ENCODE measurements around the gene GNPNAT1. TPM values are rescaled to one million over a fixed set of nuclear protein-coding genes. Genes with fewer than 3 reads are reported as not detected.

The GNPNAT1 gene
- total and polyA plus RNA-seq, 2 of the 8 experiments (the other 6 are each of a cell fraction or from before 2014, with no cell fraction given), result 25.5 to 54.1 TPM

DNA sequence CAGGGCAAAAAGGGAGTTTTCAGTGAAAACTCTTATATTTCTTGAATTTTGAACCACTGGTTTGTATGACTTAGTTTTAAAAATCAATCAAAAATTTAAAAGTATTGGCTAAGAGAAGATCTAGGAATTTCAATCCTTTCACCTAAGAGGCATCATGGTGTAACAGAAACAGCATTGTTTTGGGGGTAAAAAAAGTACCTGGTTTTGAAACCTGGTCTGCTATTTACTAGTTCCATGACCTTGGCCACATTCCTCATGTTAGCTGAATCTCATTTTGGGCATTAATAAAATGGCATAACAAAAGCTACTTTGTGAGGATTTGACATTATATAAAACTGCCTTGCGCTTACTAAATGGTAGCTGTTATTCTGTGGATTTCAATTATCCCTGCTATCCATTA, 16.7 kb upstream of the GNPNAT1 start:
- H3K79me1 ChIP-seq (ENCODE audit: low read depth, low read length), result no peaks in the 10 kb centered on the region
- FAIRE-seq (no peak), DNase-seq (ENCODE audit: low read depth in 1 of 2, low spot score in 2 of 2) (no peak)
- no peak overlapping the region for H3K56ac ChIP-seq (replicated peaks; ENCODE audit: insufficient read length, low read depth, low read length)
- no peaks in the 10 kb centered on the region for H3K36me3 ChIP-seq (ENCODE audit: control insufficient read depth in 2 of 4, insufficient read depth in 4 of 4, low read length in 3 of 4)
- no peak overlapping the region for H4K8ac ChIP-seq (ENCODE audit: extremely low read depth, insufficient read depth, low read length)
- H3K9ac ChIP-seq (replicated peaks in 1 of 4; ENCODE audit: extremely low read depth in 1 of 4, low read depth in 3 of 4, low read length in 3 of 4), result no peak overlapping the region
- H3K4me2 ChIP-seq (ENCODE audit: insufficient read depth in 1 of 2, low read depth in 2 of 2, low read length in 2 of 2), result no peak overlapping the region
- H3K79me2 ChIP-seq (ENCODE audit: control insufficient read depth in 1 of 2, insufficient read depth in 2 of 2, low read length in 2 of 2), result no peaks in the 10 kb centered on the region
- no peak overlapping the region for H2BK5ac ChIP-seq (ENCODE audit: low read depth, low read length)
- H3K23ac ChIP-seq (ENCODE audit: insufficient read length), result no peak overlapping the region
- H3K18ac ChIP-seq (ENCODE audit: extremely low read depth, low read length), result no peak overlapping the region
- no peak overlapping the region for H3K4me3 ChIP-seq (ENCODE audit: extremely low read depth in 1 of 4, insufficient read depth in 2 of 4, low read depth in 3 of 4, low read length in 4 of 4)
- no peak overlapping the region for H2AK5ac ChIP-seq (ENCODE audit: low read depth, low read length)
- no peak overlapping the region for H3K4ac ChIP-seq (replicated peaks; ENCODE audit: insufficient read length, low read depth, low read length)
- no peaks in the 10 kb centered on the region for H3K27me3 ChIP-seq (replicated peaks in 1 of 4; ENCODE audit: control insufficient read depth in 3 of 4, extremely low read depth in 1 of 4, insufficient read depth in 3 of 4, low read length in 3 of 4)
- H4K5ac ChIP-seq (ENCODE audit: insufficient read length, low read depth, low read length), result no peak overlapping the region
- no peak overlapping the region for H2AFZ ChIP-seq (ENCODE audit: low read length)
- 83% methylated on average over 1 of the region's 1 CpG; no CpG with 5 or more reads in 1 of the 2 experiments for WGBS, 2 experiments (ENCODE audit: extremely low coverage in 1 of 2, insufficient coverage in 1 of 2, insufficient read length in 1 of 2, insufficient replicate concordance in 2 of 2, low coverage in 1 of 2, low lambda C conversion rate in 2 of 2, missing lambda C conversion rate in 1 of 2)
- no peak overlapping the region for H4K91ac ChIP-seq (replicated peaks; ENCODE audit: insufficient read length, low read length)
- no peak overlapping the region for H2BK15ac ChIP-seq (ENCODE audit: low read length)
- TF ChIP-seq TAF7 (optimal IDR thresholded peaks at IDR 0.05; ENCODE audit: borderline replicate concordance, low read depth, low read length), result no peak
- TF ChIP-seq SIRT6 (IDR thresholded peaks at IDR 0.05; ENCODE audit: low read length), result no peak
- no peak for TF ChIP-seq POLR2A (IDR thresholded peaks at IDR 0.05; ENCODE audit: control extremely low read depth in 1 of 2, low read depth in 2 of 2, low read length in 2 of 2)
- no peak overlapping the region for H3K14ac ChIP-seq (ENCODE audit: insufficient read length)
- no peaks in the 10 kb centered on the region for H3K4me1 ChIP-seq (replicated peaks in 1 of 4; ENCODE audit: control insufficient read depth in 3 of 4, insufficient read depth in 4 of 4, low read length in 3 of 4)
- no peaks in the 10 kb centered on the region for H3K9me3 ChIP-seq (ENCODE audit: insufficient read depth in 2 of 2, low read depth in 1 of 2, low read length in 1 of 2)
- no peak overlapping the region for H3K27ac ChIP-seq (ENCODE audit: low read depth, low read length)
- H3K23me2 ChIP-seq (ENCODE audit: low read depth, low read length), result no peaks in the 10 kb centered on the region
- ChIA-PET CTCF (ENCODE audit: partially characterized antibody) (interaction anchor here (0.9 to 1.3 kb wide), 3 partner anchors 9 to 153 kb away, joined by 3 to 4 read pairs (median 3); no protein-coding TSS in a partner anchor), POLR2A (ENCODE audit: partially characterized antibody) (no interaction called here)
- no peak overlapping the region for H2BK120ac ChIP-seq (replicated peaks; ENCODE audit: low read depth, low read length)
- H4K20me1 ChIP-seq (replicated peaks in 1 of 2; ENCODE audit: control insufficient read depth in 1 of 2, insufficient read depth in 2 of 2, low read length in 2 of 2), result no peaks in the 10 kb centered on the region
- no peak overlapping the region for H2BK12ac ChIP-seq (ENCODE audit: low read depth, low read length)
- H2BK20ac ChIP-seq (ENCODE audit: low read length), result no peak overlapping the region

Measured in H1 (cell line).